ENCODE results near the gene TNFRSF18. TPM values are rescaled to one million over a fixed set of nuclear protein-coding genes. Genes with fewer than 3 reads are reported as not detected.

TNFRSF18 gene
- polyA plus RNA-seq, 2 of the 4 experiments (the other 2 are of a cell fraction) = not detected

- no peak for DNase-seq (ENCODE audit: low read depth in 1 of 2, low spot score in 1 of 2)
- H3K4me3 ChIP-seq = no peak overlapping the region
- no peaks in the 10 kb centered on the region for H3K4me1 ChIP-seq
- TF ChIP-seq JUN (IDR thresholded peaks at IDR 0.05) (no peak), RAD21 (conservative IDR thresholded peaks at IDR 0.05 in 1 of 2, IDR thresholded peaks at IDR 0.05 in 1 of 2) (no peak), HOXA7 (CRISPR knock-in tag; IDR thresholded peaks at IDR 0.05) (no peak), HOXB5 (CRISPR knock-in tag; IDR thresholded peaks at IDR 0.05) (no peak), HMGXB4 (CRISPR knock-in tag; IDR thresholded peaks at IDR 0.05; ENCODE audit: borderline replicate concordance) (no peak), FOSL2 (IDR thresholded peaks at IDR 0.05) (no peak), FOSL2 (CRISPR knock-in tag; IDR thresholded peaks at IDR 0.05) (no peak), TP53 (CRISPR knock-in tag; IDR thresholded peaks at IDR 0.05) (no peak), SREBF2 (IDR thresholded peaks at IDR 0.05) (no peak), USF2 (IDR thresholded peaks at IDR 0.05) (no peak), MYC (IDR thresholded peaks at IDR 0.05; ENCODE audit: borderline replicate concordance, low read length) (no peak), EP300 (IDR thresholded peaks at IDR 0.05) (no peak), CHD4 (IDR thresholded peaks at IDR 0.05; ENCODE audit: borderline replicate concordance) (no peak), CBX2 (IDR thresholded peaks at IDR 0.05; ENCODE audit: borderline replicate concordance, low read depth) (no peak), PBX3 (IDR thresholded peaks at IDR 0.05) (no peak), NR3C1 (IDR thresholded peaks at IDR 0.05) (no peak), CBX8 (IDR thresholded peaks at IDR 0.05) (no peak), RFX5 (IDR thresholded peaks at IDR 0.05) (no peak), ZC3H11A (IDR thresholded peaks at IDR 0.05) (no peak), ZFP36 (IDR thresholded peaks at IDR 0.05; ENCODE audit: borderline replicate concordance, partially characterized antibody) (no peak)
- no peak for ATAC-seq
- H3K27ac ChIP-seq = no peak overlapping the region
- FAIRE-seq = no peak
- no peaks in the 10 kb centered on the region for H3K9me3 ChIP-seq
- ChIA-PET POLR2A (no interaction called here), CTCF (interaction anchor here (1.1 kb wide), 1 partner anchor 170 kb away, joined by 3 read pairs; no protein-coding TSS in a partner anchor)
- no peak overlapping the region for H3K4me2 ChIP-seq
- 75% methylated on average over 2 of the region's 33 CpGs for WGBS (ENCODE audit: missing lambda C conversion rate)
Measured at GRCh38 chr1:1171546-1172340, 34.6 kb downstream of the TNFRSF18 start.

- H3K4me1 ChIP-seq = no peaks in the 10 kb centered on the region
- H3K27ac ChIP-seq = no peak overlapping the region
- CTCF ChIA-PET = interaction anchor here (1.1 kb wide), 1 partner anchor 169 kb away, joined by 3 read pairs; no protein-coding TSS in a partner anchor
- POLR2A ChIA-PET = no interaction called here
- H3K9me3 ChIP-seq = no peaks in the 10 kb centered on the region
- 0 out of 6 replicates have a peak, but pooled peaks of 1 of the 2 experiments have one; percentile 9 for ATAC-seq
- no peak overlapping the region for H3K4me3 ChIP-seq
- WGBS (ENCODE audit: missing lambda C conversion rate) = 73% methylated on average over 11 of the region's 12 CpGs
- FAIRE-seq = no peak
- H3K4me2 ChIP-seq = no peak overlapping the region
- no peak for TF ChIP-seq HOXB5 (CRISPR knock-in tag; IDR thresholded peaks at IDR 0.05)
- no peak for TF ChIP-seq EP300 (IDR thresholded peaks at IDR 0.05)
- TF ChIP-seq JUNB (IDR thresholded peaks at IDR 0.05) = no peak
- TF ChIP-seq NFE2L2 (conservative IDR thresholded peaks at IDR 0.05; ENCODE audit: low read length) = no peak
- no peak for TF ChIP-seq RARB (CRISPR knock-in tag; IDR thresholded peaks at IDR 0.05)
- DNase-seq (ENCODE audit: low read depth in 1 of 2, low spot score in 1 of 2) = no peak
Measured at GRCh38 chr1:1171161-1171545, 35.2 kb downstream of the TNFRSF18 start.
